A673 (cell line): ENCODE results near the gene CALN1.

Experiments used
- EZH2 ChIP-seq: fragments of 200-600 bp; sonication (generic); IDR thresholded peaks from 2 replicates; pipeline ENCODE4 v1.6.1; 2017; ENCODE audit warnings: borderline replicate concordance, low read depth, mild to moderate bottlenecking, mixed read lengths, antibody characterized with exemption, low read length; ENCODE audit not compliant: poor library complexity, severe bottlenecking
- TF ChIP-seq, protein P1 (sequence below): fragments of 300-800, 200-600 bp; sonication (generic); conservative IDR thresholded peaks from 2 replicates; pipeline ENCODE4 v1.5.1; 2017; ENCODE audit warnings: low read depth, mild to moderate bottlenecking, antibody characterized with exemption, low read length, moderate library complexity, mixed read lengths

DNA sequence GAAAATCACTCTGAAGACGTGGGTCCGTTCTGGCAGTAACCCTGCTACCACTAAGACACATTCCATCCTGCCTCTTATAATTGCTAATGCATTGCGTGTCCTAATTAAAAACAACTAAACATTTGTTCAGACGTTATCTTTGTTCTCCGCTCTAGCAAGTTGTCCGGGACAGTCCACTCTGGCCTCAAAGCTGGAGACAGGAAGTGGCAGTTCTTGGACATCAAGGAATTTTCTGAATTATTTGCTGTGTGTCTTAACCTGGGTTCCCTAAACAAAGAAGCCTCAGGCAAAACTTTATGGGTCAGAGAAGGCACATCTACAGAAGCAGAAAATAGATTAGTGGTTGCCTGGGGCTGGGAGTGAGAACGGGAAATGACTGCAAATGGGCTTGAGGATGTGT is 199.1 kb downstream of the CALN1 start:
- TF ChIP-seq, protein P1, sequence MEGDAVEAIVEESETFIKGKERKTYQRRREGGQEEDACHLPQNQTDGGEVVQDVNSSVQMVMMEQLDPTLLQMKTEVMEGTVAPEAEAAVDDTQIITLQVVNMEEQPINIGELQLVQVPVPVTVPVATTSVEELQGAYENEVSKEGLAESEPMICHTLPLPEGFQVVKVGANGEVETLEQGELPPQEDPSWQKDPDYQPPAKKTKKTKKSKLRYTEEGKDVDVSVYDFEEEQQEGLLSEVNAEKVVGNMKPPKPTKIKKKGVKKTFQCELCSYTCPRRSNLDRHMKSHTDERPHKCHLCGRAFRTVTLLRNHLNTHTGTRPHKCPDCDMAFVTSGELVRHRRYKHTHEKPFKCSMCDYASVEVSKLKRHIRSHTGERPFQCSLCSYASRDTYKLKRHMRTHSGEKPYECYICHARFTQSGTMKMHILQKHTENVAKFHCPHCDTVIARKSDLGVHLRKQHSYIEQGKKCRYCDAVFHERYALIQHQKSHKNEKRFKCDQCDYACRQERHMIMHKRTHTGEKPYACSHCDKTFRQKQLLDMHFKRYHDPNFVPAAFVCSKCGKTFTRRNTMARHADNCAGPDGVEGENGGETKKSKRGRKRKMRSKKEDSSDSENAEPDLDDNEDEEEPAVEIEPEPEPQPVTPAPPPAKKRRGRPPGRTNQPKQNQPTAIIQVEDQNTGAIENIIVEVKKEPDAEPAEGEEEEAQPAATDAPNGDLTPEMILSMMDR: no peak
- TF ChIP-seq EZH2: no peak
